ENCODE data around the gene MARCHF2.
A peak's percentile ranks its signal among the peaks of the same experiment; 100 is the strongest.

MARCHF2 gene

GRCh38 chr19:8455018-8455417, 41.9 kb downstream of the MARCHF2 start:
- no peak for DNase-seq

DNA sequence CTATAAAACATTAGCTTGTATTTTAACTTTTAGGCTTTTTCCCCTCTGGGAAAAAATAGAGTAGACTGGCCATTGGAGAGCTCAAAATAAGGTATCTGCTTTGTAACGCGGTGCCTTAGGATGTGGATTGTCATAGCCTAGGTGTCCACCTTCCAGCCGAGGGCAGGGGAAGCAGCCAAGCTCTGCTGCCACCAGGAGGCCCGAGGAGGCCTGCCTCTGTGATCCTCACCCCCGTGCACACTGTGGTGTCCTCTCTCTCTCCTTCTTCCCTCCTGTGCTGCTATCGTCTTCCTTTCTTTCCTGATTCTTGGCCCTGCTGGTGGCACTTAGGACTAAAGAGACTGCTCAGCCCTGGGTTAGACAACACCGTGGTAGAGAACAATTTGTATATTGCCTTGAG, 43.0 kb downstream of the MARCHF2 start:
- no peak for DNase-seq

DNA sequence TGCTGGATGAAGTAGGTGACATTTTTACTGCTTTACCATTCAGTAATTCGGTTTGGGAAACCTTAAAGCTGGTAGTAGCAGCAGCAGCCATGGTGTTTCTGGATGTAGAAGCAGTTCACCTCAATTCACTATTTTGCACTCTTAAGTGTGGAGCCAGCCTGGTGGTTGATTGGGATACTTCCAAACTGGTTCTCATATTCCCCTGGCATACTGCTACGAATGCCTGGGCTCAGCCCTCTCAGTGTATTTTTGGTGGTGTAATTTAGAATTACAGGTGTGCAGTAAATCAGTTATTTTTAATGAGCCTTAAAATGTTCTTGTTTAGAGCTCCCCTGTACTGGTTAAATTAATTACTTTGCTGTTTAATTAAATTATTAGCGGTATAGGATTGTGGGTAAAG, 44.1 kb downstream of the MARCHF2 start:
- no peak for DNase-seq

DNA sequence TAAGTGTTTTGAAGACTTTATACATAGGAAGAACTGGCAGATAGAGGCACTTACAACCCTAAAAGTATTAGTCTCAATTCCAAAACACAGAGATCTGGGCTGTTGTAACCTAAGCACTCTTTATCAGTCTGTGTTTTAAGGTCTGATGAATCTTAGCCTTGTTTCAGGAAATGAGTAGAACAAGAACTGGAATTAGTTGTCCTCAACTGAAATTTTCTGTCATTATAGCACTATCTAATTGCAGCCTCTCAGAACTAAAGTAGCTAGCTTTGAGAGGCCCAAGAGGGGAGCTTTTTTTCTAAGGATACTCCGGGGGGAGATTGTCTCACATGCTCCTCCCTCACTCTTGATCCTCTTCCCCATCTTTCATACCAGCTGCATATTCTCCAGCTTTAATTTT, 44.7 kb downstream of the MARCHF2 start:
- DNase-seq: no peak

DNA sequence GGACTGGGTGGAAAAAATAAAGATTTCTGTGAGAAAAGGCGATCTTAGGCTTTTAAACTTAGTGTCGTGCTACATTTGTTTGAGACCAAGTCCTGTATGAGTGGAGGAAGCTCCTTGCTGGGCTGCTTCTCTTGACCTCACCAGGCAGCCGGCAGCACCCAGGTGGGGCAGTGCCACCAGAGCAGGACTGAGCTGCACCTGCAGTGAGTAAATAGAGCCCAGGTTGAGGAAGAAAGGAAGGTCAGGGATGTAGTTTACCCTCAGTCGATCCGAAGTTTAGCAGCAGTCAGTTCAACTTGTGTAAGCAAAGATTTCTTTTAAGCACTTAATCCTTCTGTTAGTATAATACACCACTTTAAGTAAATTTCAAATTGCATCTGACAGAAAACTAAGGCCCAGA, 45.3 kb downstream of the MARCHF2 start:
- no peak for DNase-seq

- DNase-seq: no peak
Observed at GRCh38 chr19:8459095-8459494, 46.0 kb downstream of the MARCHF2 start.

DNA sequence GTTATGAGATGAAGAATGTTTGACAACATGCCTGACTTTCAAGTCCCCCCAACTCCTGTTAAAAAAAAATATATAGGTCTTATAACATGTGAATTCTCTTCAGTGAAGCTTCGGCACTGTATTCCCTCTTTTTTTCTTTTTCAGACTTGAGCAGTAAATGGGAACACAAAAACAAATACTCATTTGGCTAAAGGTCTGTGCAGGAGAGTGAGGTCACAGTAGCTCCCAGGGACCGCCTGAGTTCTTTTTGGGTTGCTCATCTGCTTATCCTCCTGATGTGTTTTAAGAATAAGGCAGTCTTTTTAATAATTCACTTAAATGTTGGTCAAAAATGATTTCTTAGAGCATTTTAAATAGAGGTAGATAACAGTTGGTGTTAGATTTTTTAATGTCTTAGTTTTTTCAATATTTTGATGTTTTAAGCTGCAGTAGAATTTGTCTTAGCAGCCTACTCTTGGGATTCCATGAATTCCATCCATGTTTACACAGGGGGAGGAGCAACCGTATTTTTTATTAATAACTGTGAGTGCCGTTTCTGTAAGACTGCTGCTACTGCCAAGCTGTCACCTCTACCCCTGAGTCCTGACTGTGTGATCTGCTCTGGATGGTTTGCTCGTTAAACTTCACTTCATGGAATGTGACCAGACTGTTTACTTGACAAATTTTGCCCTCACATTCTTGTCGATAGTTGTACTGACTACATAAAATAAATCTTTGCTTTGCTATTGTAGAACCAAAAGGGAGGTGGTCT, 46.6 kb downstream of the MARCHF2 start:
- peak in 1 of 2 experiments; percentile 53 for DNase-seq

GRCh38 chr19:8460516-8461298, 47.6 kb downstream of the MARCHF2 start:
- DNase-seq: no peak

DNA sequence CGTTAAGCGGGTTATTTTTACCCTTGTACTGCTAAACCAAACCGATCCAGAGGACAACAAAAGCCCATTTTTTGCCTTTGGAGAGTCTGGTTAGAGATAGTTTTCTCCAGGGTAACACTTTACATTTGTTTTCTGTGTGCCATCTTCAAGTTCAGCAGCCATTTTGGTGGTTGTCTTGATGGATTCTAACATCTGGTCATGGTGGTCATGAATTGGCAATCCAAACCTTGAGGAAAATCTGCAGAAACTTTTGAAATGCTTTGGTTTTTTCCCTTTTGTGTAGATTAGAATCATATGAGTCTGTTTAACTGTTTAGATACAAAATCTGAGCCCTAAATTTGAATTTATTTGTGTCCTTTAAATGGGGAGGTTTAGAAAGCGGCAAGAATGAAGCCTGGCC, 48.3 kb downstream of the MARCHF2 start:
- no peak for DNase-seq

GRCh38 chr19:8461891-8462290, 48.8 kb downstream of the MARCHF2 start:
- no peak for DNase-seq

- no peak for DNase-seq
Observed at GRCh38 chr19:8462571-8462970, 49.5 kb downstream of the MARCHF2 start.

DNA sequence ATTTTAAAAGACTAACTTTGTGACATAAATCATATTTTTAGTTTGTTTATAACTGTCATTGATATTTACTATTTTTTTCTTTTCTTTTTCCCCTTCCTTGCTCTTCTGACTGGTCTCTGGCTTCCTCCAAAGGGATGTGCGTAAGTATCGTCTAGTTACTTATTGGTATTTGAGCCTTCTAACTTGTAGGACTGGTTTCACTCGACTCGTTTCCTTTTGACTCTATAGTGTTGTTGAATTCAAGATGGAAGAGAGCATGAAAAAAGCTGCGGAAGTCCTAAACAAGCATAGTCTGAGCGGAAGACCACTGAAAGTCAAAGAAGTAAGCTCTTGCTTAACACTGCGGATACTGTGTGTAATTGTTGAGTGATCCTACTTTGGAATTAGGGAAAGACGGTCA, 50.3 kb downstream of the MARCHF2 start:
- DNase-seq: no peak

GRCh38 chr19:8466018-8466417, 52.9 kb downstream of the MARCHF2 start:
- DNase-seq: no peak

DNA sequence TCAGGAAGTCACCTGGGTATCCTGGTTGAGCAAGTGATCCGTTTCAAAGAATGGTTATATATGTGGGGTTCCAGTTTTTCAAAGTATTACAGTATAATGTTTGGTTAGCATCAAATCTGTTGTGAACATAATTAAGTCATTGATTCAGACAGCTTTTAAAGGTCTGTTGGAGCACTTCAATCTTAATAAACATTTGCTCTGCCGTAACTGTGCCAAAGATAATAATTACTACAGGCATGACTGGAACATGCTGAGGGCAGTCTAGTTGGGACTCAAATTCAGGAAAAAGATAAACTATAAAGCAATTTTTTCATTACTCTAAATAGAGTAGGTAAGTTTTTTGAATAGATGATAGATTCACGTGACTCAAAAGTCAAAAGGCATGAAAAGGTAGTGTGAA, 55.0 kb downstream of the MARCHF2 start:
- no peak for DNase-seq

DNA sequence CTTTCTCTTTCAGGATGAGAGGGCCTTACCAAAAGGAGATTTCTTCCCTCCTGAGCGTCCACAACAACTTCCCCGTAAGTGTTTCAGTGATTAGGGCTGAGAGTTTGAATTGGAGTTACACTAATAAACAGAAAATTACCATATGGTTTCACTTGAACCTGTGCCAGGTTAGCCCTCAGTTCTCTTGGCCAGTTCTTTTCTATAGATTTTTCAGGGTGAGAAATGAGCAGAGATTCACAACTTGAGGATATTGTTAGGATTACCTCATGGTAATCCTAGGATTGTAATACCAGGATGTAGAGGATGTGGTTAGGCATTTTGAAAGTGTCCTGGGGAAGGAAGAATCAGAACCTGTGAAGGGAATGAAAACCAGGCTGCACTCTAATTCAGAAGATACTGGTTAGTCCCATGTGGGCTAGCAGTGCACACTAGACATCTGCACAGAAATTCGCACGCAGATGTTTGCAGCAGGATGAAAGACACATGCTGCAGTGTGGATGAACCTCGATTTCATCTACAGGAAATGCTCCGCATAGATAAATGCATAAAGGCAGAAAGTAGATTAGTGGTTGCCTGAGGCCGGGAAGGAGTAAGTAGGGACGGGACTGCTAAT, 55.8 kb downstream of the MARCHF2 start:
- DNase-seq: no peak

DNA sequence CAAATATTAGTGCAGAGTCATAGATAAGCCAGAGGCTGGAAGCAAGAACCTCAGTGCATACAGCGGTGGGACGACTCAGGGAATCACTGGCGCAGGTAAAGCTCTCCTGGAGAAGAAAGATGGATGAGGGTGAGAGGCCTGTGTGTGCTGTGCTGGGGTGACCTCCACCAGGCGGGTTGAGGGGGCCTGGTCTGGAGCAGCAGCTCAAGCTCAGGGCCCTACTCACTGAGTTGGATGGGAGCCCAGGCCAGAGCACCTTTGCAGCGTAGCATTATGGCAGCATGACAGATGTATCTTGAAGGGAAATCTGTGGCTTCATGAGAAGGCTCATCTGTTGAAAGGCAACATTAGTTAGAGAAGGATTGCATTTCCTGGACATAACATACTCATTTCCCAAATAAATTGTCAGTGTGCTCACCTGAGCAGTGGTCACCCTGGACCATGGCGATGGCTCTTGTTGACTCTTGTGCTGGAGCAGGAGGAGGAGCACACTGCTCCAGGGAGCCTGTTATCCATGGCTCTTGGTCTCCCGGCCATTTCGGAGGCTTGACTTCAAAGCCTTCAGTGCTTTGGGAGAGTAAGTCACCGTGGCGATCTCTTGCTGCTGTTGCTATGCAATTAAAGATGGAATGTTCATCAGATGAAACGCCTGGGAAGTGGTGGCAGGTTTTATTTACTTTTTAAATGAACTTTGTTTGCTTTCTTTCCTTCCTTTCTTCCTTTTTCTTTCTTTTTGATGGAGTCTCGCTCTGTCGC, 56.7 kb downstream of the MARCHF2 start:
- DNase-seq: no peak

GRCh38 chr19:8473648-8474476, 60.8 kb downstream of the MARCHF2 start:
- DNase-seq: no peak

DNA sequence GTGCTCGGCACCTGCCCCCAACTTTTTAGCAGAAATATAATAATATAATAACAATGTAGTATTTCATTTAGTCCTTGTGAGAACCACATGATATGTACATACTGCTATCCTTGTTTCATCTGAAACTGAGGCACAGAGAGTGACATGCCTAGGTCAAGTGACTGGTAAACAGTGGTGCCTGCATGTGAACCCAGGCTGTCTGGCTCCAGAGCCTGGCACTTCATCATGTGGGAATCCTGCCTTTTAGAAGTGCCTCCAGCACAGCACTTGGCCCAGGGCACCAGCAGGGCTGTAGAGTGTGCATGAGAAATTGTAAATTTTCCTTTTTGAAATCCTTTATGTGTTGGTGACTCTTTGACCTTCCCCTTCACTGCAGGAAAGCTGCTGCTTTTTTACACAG, 61.9 kb downstream of the MARCHF2 start:
- DNase-seq: no peak

DNA sequence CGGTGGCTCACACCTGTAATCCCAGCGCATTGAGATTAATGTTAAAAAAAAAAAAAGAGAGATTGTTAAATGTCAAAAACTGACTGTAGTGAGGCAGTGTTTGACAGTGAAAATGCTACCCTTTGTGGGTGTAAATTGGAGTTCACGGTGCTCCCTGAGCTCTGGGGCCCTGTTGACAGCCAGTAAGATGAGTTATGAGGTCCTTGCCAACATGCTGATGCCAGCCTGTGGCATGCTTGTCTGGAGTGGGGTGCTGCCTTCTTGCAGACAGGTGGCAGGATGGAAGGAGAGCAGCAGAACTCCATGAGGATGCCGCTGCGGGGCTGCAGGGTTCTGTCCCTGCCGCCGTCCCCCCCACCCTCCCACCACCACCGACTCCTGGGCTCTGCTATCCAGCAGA, 63.4 kb downstream of the MARCHF2 start:
- no peak for DNase-seq

DNA sequence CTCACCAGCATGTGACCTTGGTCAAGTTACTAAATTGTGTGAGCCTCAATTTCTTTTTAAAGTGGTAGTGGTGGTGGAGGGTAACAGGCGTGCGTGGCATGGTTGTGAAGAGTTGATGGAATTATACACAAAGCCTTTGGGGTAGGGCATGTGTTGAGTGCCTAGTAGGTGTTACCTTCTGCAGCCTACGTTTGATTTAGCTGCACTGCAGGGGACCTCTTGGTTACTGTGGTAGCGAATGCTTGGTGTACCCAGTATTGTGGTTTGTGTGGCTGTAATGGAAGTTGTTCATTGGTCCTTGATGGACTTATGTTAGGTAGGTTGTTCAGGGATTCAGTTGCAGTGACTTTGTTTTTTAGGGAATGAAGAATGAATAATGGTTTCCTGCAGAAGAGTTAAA, 64.8 kb downstream of the MARCHF2 start:
- DNase-seq: no peak

GRCh38 chr19:8478598-8478997, 65.5 kb downstream of the MARCHF2 start:
- no peak for DNase-seq

DNA sequence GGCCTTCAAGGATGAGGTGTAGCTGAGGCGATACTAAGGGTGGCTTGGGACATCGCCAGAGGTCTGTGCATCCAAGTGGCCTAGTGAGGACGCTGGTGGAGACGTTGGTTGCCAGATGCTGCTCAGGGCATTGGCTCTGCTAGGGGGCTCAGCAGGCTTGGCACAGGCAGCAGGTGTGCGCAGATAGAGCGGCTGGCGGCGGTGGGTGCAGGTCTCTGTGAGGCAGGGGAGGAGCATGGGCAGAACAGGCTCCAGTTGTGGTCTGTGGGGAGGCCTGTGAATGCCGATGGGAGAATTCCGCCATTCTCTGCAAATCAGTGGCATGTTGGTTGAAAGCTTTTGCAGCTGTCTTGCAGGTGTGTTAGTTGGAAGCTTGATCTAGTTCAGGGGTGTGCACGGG, 68.1 kb downstream of the MARCHF2 start:
- no peak for DNase-seq

Data from SW 1271 (cell line).